ENCODE data around the gene D2HGDH. TPM values are rescaled to one million over a fixed set of nuclear protein-coding genes. Genes with fewer than 3 reads are reported as not detected.
"Not testable (repeated sequence)": the region's sequence is repeated elsewhere in the genome, so short reads cannot be mapped to it uniquely, and the experiment has no call there.

The D2HGDH gene
- total RNA-seq, 1 experiment from 2014 or later: 4.3 TPM

GRCh38 chr2:241806217-241806616, 71.8 kb downstream of the D2HGDH start:
- not testable (repeated sequence) for H3K9me3 ChIP-seq (replicated peaks); H3K27me3 ChIP-seq; H3K4me1 ChIP-seq; DNase-seq; H3K27ac ChIP-seq; H3K36me3 ChIP-seq; H3K4me3 ChIP-seq

DNA sequence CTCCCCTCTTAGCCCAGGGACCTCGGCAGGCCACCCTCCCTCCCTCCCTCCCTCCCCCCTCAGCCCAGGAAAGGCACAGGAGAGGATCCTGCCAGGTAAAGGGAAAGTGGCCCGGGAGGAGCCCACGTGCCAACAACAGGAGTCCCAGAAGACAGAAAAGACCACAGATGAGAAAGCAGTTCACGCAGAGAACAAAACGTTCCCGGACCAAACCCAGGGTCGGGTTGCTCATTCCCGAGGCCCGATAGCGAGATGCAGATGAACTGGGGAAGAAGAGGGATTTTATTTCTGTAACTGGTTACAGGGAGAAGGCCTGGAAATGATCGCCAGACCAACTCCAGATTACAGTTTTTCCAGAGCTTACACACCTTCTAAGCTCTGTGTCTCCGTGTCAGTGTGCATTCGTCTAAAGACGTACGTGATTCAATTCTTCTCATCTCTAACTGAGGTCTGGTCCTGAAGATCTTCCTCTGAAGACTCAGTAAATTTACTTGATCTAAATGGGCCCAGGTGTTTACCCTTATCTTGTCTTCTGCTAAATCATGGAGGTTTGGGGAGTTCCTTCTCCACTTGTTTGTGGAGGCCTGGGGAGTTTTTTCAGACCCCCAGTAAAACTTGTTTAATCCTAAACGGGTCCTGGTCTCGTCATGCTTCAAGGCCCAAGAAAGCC, 73.8 kb downstream of the D2HGDH start:
- Histone ChIP-seq H3K4me1 (peaks cover 14% of the 10 kb centered on the region), H3K27ac (peak overlapping the region; percentile 9), H3K36me3 (no peaks in the 10 kb centered on the region), H3K27me3 (0 out of 2 replicates have a peak, but pooled peaks cover 7% of the 10 kb centered on the region), H3K4me3 (peak overlapping the region; percentile 38), H3K9me3 (replicated peaks) (no peaks in the 10 kb centered on the region)
- DNase-seq: peak in 1 of 2 experiments; percentile 38

DNA sequence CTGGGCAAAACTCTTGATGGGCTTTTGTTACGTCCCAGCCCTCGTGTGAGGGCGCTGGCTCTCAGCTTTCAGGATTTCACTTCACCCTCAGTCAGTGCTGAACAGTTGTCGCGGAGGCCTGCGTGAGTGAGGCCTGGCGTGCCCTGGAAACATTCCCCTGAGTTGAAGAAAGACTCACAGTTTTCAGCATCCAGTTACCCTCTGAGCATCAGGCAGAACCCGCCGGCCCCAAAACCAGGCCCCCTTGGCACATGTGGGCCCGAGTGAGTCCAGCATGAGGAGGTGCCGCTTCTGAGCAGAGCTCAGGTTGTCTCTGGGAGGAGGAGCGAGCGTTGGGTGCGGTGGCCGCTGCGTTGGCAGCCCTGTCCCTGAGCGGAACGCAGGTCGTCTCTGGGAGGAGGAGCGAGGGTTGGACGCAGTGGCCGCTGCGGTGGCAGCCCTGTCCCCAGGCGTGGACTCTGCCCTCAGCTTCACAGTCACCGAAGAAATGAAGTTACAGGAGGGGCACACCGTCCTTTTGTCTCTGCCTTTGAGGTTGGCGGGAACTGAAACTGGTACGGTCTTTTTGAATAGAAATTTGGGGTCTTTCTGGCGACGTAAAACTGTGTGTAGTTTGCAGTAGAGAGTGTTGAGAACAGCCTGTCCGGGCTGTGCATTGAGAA, 74.4 kb downstream of the D2HGDH start, which contains the start of gene NEU4:
TSS of gene NEU4 (plus strand) at position 473 of the 662 bp plus-strand sequence. CDS start 5,292 bp downstream, outside the sequence.
- H3K36me3 ChIP-seq: no peaks in the 10 kb centered on the region
- peak within 1 kb of the TSS; percentile 9 for H3K27ac ChIP-seq
- H3K4me3 ChIP-seq: peak within 1 kb of the TSS; percentile 38
- H3K9me3 ChIP-seq (replicated peaks): no peaks in the 10 kb centered on the region
- peaks cover 17% of the 10 kb centered on the region for H3K4me1 ChIP-seq
- 0 out of 2 replicates have a peak, but pooled peaks cover 7% of the 10 kb centered on the region for H3K27me3 ChIP-seq
- peak; percentile 64 to 86 for DNase-seq

DNA sequence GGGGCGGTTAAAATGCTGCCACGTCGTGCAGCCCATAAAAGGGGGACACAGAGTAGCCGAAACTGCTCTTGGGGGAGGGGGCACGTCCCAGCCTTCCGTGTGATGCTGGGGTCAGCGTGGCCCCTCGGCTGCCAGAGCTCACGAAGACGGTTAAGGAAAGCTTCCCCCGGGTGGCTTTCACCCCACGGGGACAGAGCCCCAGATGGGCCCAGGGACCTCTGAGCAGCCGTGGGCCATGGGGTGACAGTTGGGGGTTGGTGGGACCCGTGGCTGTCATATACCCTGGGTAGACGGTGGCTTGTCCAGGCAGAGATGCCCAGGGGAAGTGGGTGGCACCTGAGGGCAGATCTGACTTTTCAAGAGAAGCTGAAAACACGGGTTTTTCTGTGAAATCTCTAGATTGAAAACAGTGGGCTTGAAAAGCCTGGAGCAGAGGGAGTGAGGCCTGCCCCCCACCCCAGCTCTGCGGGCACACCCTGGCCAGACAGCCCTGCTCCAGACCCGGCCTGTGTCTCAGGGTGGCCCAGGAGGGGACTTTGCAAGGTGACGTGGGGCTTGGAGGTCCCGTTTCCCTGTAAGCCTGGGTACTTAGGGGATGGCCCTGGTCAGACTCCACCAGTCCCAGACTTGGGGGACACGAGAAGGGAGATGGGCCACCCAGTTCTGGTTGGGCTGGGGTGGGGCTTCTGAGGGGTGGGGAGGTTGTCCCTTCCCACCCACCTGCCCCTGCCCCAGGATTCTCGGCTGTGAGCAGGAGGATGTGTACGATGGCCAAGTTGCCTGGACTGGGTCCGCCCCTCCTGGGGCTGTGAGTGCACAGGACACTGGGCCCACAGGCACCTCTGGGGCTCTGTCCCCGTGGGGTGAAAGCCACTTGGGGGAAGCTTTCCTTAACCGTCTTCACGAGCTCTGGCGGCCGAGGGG, 75.2 kb downstream of the D2HGDH start:
- Histone ChIP-seq H3K4me3 (peak overlapping the region; percentile 38), H3K27ac (no peak overlapping the region; the same call in 1 of the 2 replicates), H3K9me3 (replicated peaks) (no peaks in the 10 kb centered on the region), H3K36me3 (no peaks in the 10 kb centered on the region), H3K27me3 (0 out of 2 replicates have a peak, but pooled peaks cover 7% of the 10 kb centered on the region), H3K4me1 (peaks cover 17% of the 10 kb centered on the region)
- DNase-seq: no peak

DNA sequence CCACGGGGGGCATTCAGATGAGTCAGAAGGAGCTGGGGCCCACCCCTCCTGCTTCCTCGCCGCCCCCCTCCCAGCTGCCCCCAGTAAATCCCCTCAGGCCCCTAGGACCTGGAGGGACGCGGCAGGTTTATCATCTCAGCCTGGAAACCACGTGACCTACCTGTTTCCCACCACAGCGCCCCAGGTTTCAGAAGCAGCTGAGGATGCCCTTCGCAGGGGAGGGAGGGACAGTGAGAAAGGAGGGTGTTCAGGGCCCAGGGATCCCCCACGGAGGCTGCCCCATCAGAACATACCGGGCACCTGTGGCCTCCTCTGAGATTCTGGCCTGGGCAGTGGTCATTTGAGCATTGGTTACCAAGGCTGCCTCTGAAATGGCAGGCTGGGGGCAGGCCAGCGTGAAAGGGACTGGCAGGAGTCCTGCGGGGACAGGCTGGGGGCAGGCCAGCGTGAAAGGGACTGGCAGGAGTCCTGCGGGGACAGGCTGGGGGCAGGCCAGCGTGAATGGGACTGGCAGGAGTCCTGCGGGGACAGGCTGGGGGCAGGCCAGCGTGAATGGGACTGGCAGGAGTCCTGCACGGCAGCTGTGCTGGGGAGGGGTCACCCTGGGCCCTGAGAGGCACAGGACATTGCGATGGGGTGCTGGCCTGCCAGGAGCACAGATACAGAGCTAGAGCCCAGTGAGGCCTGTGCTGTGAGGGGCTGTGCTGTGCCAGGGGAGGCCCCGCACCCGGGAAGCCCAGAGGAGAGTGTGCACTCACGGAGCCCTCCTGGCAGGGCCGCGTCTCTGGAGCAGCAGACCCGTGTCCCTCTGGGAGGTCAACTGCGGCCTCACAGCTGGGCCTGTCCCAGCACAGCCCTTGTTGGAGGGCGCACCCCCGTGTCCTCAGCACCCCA, 76.1 kb downstream of the D2HGDH start:
- Histone ChIP-seq H3K27ac (no peak overlapping the region), H3K4me1 (peaks cover 17% of the 10 kb centered on the region), H3K27me3 (0 out of 2 replicates have a peak, but pooled peaks cover 7% of the 10 kb centered on the region), H3K36me3 (no peaks in the 10 kb centered on the region), H3K4me3 (no peak overlapping the region), H3K9me3 (replicated peaks) (no peaks in the 10 kb centered on the region)
- DNase-seq: no peak

- Histone ChIP-seq H3K36me3 (no peaks in the 10 kb centered on the region), H3K9me3 (replicated peaks) (no peaks in the 10 kb centered on the region), H3K4me3 (no peak overlapping the region), H3K27ac (no peak overlapping the region), H3K4me1 (peaks cover 17% of the 10 kb centered on the region), H3K27me3 (0 out of 2 replicates have a peak, but pooled peaks cover 7% of the 10 kb centered on the region)
- no peak for DNase-seq
Observed at GRCh38 chr2:241811201-241811951, 76.9 kb downstream of the D2HGDH start.

DNA sequence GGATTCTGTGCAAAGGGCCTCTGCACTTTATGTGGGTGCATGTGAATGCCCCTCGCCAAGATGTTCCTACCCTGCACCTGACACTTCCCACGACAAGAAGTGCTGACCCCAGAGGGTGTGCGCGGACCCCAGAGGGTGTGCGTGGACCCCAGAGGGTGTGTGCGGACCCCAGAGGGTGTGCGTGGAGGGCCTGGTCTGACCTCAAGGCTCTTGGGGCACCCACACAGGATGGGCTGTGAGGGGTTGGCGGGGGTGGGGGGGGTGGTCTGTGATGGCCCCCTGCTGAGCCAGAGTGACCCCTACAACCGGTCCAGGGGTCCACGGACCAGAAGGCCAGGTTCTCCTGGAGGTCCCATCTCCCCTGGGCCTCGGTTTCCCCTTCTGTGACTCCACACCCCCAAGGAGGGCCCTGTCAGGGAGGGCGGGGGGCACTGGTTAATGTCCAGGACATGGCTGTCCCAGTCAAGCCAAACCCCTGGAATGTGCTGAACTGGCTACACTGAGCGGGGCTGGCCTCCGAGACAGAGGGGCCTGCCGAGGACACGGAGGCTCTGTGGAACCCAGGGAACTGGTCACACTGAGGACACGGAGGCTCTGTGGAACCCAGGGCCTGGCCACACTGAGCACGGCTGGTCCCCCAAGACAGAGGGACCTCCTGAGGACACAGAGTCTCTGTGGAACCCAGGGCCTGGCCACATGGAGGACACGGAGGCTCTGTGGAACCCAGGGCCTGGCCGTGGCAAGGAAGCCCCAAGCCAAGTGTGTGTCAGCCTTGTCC, 77.7 kb downstream of the D2HGDH start:
- no peaks in the 10 kb centered on the region for H3K9me3 ChIP-seq (replicated peaks)
- H3K36me3 ChIP-seq: no peaks in the 10 kb centered on the region
- peak overlapping the region; percentile 32; the same call in 1 of the 2 replicates for H3K27ac ChIP-seq
- no peak for DNase-seq
- H3K4me1 ChIP-seq: peaks cover 17% of the 10 kb centered on the region
- H3K27me3 ChIP-seq: 0 out of 2 replicates have a peak, but pooled peaks cover 7% of the 10 kb centered on the region
- no peak overlapping the region for H3K4me3 ChIP-seq

GRCh38 chr2:241812730-241813643, 78.6 kb downstream of the D2HGDH start:
- 0 out of 2 replicates have a peak, but pooled peaks cover 7% of the 10 kb centered on the region for H3K27me3 ChIP-seq
- no peaks in the 10 kb centered on the region for H3K9me3 ChIP-seq (replicated peaks)
- H3K4me3 ChIP-seq: peak overlapping the region; percentile 2; the same call in 1 of the 2 replicates
- peak overlapping the region; percentile 32; the same call in 1 of the 2 replicates for H3K27ac ChIP-seq
- H3K36me3 ChIP-seq: no peaks in the 10 kb centered on the region
- peaks cover 17% of the 10 kb centered on the region for H3K4me1 ChIP-seq
- peak; percentile 85 to 95 for DNase-seq

- peaks cover 12% of the 10 kb centered on the region for H3K4me1 ChIP-seq
- peak in 1 of 2 experiments; percentile 53 for DNase-seq
- no peaks in the 10 kb centered on the region for H3K36me3 ChIP-seq
- H3K9me3 ChIP-seq (replicated peaks): no peaks in the 10 kb centered on the region
- peak overlapping the region; percentile 30; the same call in 1 of the 2 replicates for H3K27ac ChIP-seq
- peak overlapping the region; percentile 2; the same call in 1 of the 2 replicates for H3K4me3 ChIP-seq
- 0 out of 2 replicates have a peak, but pooled peaks cover 7% of the 10 kb centered on the region for H3K27me3 ChIP-seq
Observed at GRCh38 chr2:241813644-241814392, 79.4 kb downstream of the D2HGDH start.

GRCh38 chr2:241814393-241814642, 79.9 kb downstream of the D2HGDH start:
- H3K36me3 ChIP-seq: no peaks in the 10 kb centered on the region
- no peak overlapping the region for H3K27ac ChIP-seq
- no peaks in the 10 kb centered on the region for H3K9me3 ChIP-seq (replicated peaks)
- peaks cover 12% of the 10 kb centered on the region for H3K4me1 ChIP-seq
- H3K4me3 ChIP-seq: no peak overlapping the region
- DNase-seq: no peak
- 0 out of 2 replicates have a peak, but pooled peaks cover 5% of the 10 kb centered on the region for H3K27me3 ChIP-seq
